H1 (cell line): ENCODE data around the gene SPSB3. TPM values are rescaled to one million over a fixed set of nuclear protein-coding genes. Genes with fewer than 3 reads are reported as not detected.
A peak's percentile ranks its signal among the peaks of the same experiment; 100 is the strongest.

Experiments
- CTCF ChIA-PET: fragments of 300-600 bp; sonication (Branson Sonifier 250); formaldehyde crosslinking; loops from one replicate; lab custom pipeline; 2021; ENCODE audit not compliant: partially characterized antibody; lab: Charles Lee
- POLR2A ChIA-PET: fragments of 300-600 bp; sonication (Branson Sonifier 250); formaldehyde crosslinking; loops from one replicate; lab custom pipeline; 2021; ENCODE audit warnings: inconsistent platforms; ENCODE audit not compliant: partially characterized antibody; lab: Charles Lee
- DNase-seq, 2 experiments: peaks; one replicate each; pipeline versions ENCODE4 v3.0.0 to v3.0.0-alpha.2; 2010 to 2022; ENCODE audit warnings: low spot score in 2 of 2, low read depth in 1 of 2, mixed read lengths in 1 of 2
- FAIRE-seq: peaks from 2 replicates; lab custom pipeline; 2011; peaks lifted over from hg19 to GRCh38; lab: Jason Lieb, UNC
- H2AFZ ChIP-seq: 2 replicates; pipeline ENCODE4 v1.8.1; 2012; ENCODE audit warnings: low read length, inconsistent platforms
- H2AK5ac ChIP-seq: 2 replicates; pipeline ENCODE4 v1.6.1; 2013; ENCODE audit warnings: low read depth, low read length
- H2BK120ac ChIP-seq: replicated peaks from 2 replicates; pipeline ENCODE3; 2013; ENCODE audit warnings: low read depth, low read length, inconsistent platforms
- H2BK12ac ChIP-seq: 2 replicates; pipeline ENCODE4 v1.6.1; 2013; ENCODE audit warnings: low read depth, low read length
- H2BK15ac ChIP-seq: 2 replicates; pipeline ENCODE4 v1.6.1; 2013; ENCODE audit warnings: low read length
- H2BK20ac ChIP-seq: 2 replicates; pipeline ENCODE4 v1.6.1; 2013; ENCODE audit warnings: low read length
- H2BK5ac ChIP-seq: 2 replicates; pipeline ENCODE4 v1.6.1; 2013; ENCODE audit warnings: low read depth, low read length
- H3K14ac ChIP-seq: 2 replicates; pipeline ENCODE4 v1.6.1; 2013; ENCODE audit warnings: inconsistent platforms; ENCODE audit not compliant: insufficient read length
- H3K18ac ChIP-seq: 2 replicates; pipeline ENCODE4 v1.6.1; 2013; ENCODE audit warnings: low read length; ENCODE audit errors: extremely low read depth
- H3K23ac ChIP-seq: 2 replicates; pipeline ENCODE4 v1.6.1; 2013; ENCODE audit warnings: inconsistent platforms; ENCODE audit not compliant: insufficient read length
- H3K23me2 ChIP-seq: 2 replicates; pipeline ENCODE4 v1.6.1; 2013; ENCODE audit warnings: low read depth, low read length
- H3K27ac ChIP-seq: 2 replicates; pipeline ENCODE4 v1.6.1; 2011; ENCODE audit warnings: low read depth, low read length, inconsistent platforms
- H3K27me3 ChIP-seq, 4 experiments: replicated peaks in 1 of 4; 1 replicate in 1 of 4; 2 replicates in 3 of 4; pipeline versions ENCODE4 v1.6.1 to v1.8.1; 2011 to 2013; ENCODE audit warnings: low read length in 3 of 4, mild to moderate bottlenecking in 3 of 4, inconsistent platforms in 2 of 4, mixed read lengths in 2 of 4, moderate library complexity in 1 of 4; ENCODE audit not compliant: control insufficient read depth in 3 of 4, insufficient read depth in 3 of 4; ENCODE audit errors: extremely low read depth in 1 of 4
- H3K36me3 ChIP-seq, 4 experiments: 2 replicates each; pipeline versions ENCODE4 v1.6.1 to v1.8.1; 2011 to 2013; ENCODE audit warnings: mild to moderate bottlenecking in 4 of 4, low read length in 3 of 4, moderate library complexity in 2 of 4, control low read depth in 1 of 4, inconsistent platforms in 1 of 4; ENCODE audit not compliant: insufficient read depth in 4 of 4, control insufficient read depth in 2 of 4
- H3K4ac ChIP-seq: replicated peaks from 2 replicates; pipeline ENCODE3; 2013; ENCODE audit warnings: low read length, low read depth, mixed read lengths, inconsistent platforms; ENCODE audit not compliant: insufficient read length
- H3K4me1 ChIP-seq, 4 experiments: replicated peaks in 1 of 4; 1 replicate in 1 of 4; 2 replicates in 3 of 4; pipeline versions ENCODE4 v1.6.1 to v1.8.1; 2011 to 2013; ENCODE audit warnings: low read length in 3 of 4, inconsistent platforms in 2 of 4, mixed read lengths in 1 of 4; ENCODE audit not compliant: insufficient read depth in 4 of 4, control insufficient read depth in 3 of 4
- H3K4me2 ChIP-seq, 2 experiments: 2 replicates each; pipeline versions ENCODE4 v1.6.1 to v1.8.1; 2011 to 2013; ENCODE audit warnings: low read depth in 2 of 2, low read length in 2 of 2, control low read depth in 1 of 2, inconsistent platforms in 1 of 2, mild to moderate bottlenecking in 1 of 2; ENCODE audit not compliant: insufficient read depth in 1 of 2
- H3K4me3 ChIP-seq, 4 experiments: fragments of 200-600, 300-600 bp in 1 of 4; sonication (generic), shearing (Covaris generic), sonication (Bioruptor Twin) in 1 of 4; 2 replicates each; pipeline versions ENCODE4 v1.5.1 to v1.8.1; 2011 to 2016; ENCODE audit warnings: low read length in 4 of 4, low read depth in 3 of 4, control low read depth in 2 of 4, inconsistent platforms in 2 of 4, mild to moderate bottlenecking in 2 of 4, mixed read lengths in 1 of 4, moderate library complexity in 1 of 4; ENCODE audit not compliant: insufficient read depth in 2 of 4; ENCODE audit errors: extremely low read depth in 1 of 4
- H3K56ac ChIP-seq: replicated peaks from 2 replicates; pipeline ENCODE3; 2013; ENCODE audit warnings: low read depth, mild to moderate bottlenecking, mixed read lengths, low read length, inconsistent platforms; ENCODE audit not compliant: insufficient read length
- H3K79me1 ChIP-seq: 2 replicates; pipeline ENCODE4 v1.6.1; 2013; ENCODE audit warnings: low read depth, low read length, control low read depth
- H3K79me2 ChIP-seq, 2 experiments: 2 replicates each; pipeline versions ENCODE4 v1.6.1 to v1.8.1; 2012 to 2013; ENCODE audit warnings: low read length in 2 of 2, mild to moderate bottlenecking in 2 of 2, inconsistent platforms in 1 of 2; ENCODE audit not compliant: insufficient read depth in 2 of 2, control insufficient read depth in 1 of 2
- H3K9ac ChIP-seq, 4 experiments: replicated peaks in 1 of 4; 1 replicate in 1 of 4; 2 replicates in 3 of 4; pipeline versions ENCODE4 v1.6.1 to v1.8.1; 2011 to 2013; ENCODE audit warnings: low read depth in 3 of 4, low read length in 3 of 4, control low read depth in 2 of 4, mild to moderate bottlenecking in 2 of 4, moderate library complexity in 2 of 4, inconsistent platforms in 1 of 4; ENCODE audit errors: extremely low read depth in 1 of 4
- H3K9me3 ChIP-seq, 2 experiments: 2 replicates each; pipeline versions ENCODE4 v1.6.1 to v1.8.1; 2012 to 2013; ENCODE audit warnings: mild to moderate bottlenecking in 2 of 2, moderate library complexity in 2 of 2, control low read depth in 1 of 2, inconsistent platforms in 1 of 2, low read depth in 1 of 2, low read length in 1 of 2, mixed read lengths in 1 of 2; ENCODE audit not compliant: insufficient read depth in 2 of 2
- H4K20me1 ChIP-seq, 2 experiments: replicated peaks in 1 of 2; 2 replicates each; pipeline versions ENCODE3 to v1.8.1; 2011 to 2013; ENCODE audit warnings: inconsistent platforms in 2 of 2, low read length in 2 of 2, mild to moderate bottlenecking in 1 of 2; ENCODE audit not compliant: insufficient read depth in 2 of 2, control insufficient read depth in 1 of 2
- H4K5ac ChIP-seq: 2 replicates; pipeline ENCODE4 v1.6.1; 2013; ENCODE audit warnings: low read length, low read depth, mixed read lengths, inconsistent platforms; ENCODE audit not compliant: insufficient read length
- H4K8ac ChIP-seq: 2 replicates; pipeline ENCODE4 v1.8.0; 2013; ENCODE audit warnings: mild to moderate bottlenecking, moderate library complexity, low read length, inconsistent platforms; ENCODE audit not compliant: insufficient read depth; ENCODE audit errors: extremely low read depth
- H4K91ac ChIP-seq: replicated peaks from 2 replicates; pipeline ENCODE3; 2013; ENCODE audit warnings: low read length, mixed read lengths, inconsistent platforms; ENCODE audit not compliant: insufficient read length
- POU5F1 ChIP-seq: IDR thresholded peaks from 2 replicates; pipeline ENCODE4 v1.6.1; 2011; ENCODE audit warnings: low read depth, mild to moderate bottlenecking, low read length, moderate library complexity
- WGBS, 2 experiments: shearing (Covaris generic) in 1 of 2; methylation state at CpG; one replicate each; pipeline versions ENCODE4 v1.1.6 to v1.1.7; 2013 to 2015; ENCODE audit warnings: low lambda C conversion rate in 2 of 2, mixed read lengths in 2 of 2, inconsistent platforms in 1 of 2, low coverage in 1 of 2, missing lambda C conversion rate in 1 of 2; ENCODE audit not compliant: insufficient replicate concordance in 2 of 2, insufficient coverage in 1 of 2, insufficient read length in 1 of 2; ENCODE audit errors: extremely low coverage in 1 of 2, missing lambda C conversion rate in 1 of 2; 5-methylcytosine and 5-hydroxymethylcytosine counted together
- polyA plus RNA-seq, 7 experiments: library from polyadenylated mRNA; depleted of rRNA in 3 of 7; stranded (reverse) in 5 of 7; unstranded in 2 of 7; fragments of >200 nt in 5 of 7; fragments of 200-250 nt in 2 of 7; gene quantifications; 1 replicate in 5 of 7; 2 replicates in 1 of 7; 4 replicates in 1 of 7; pipeline versions ENCODE4 v1.2.1 to v1.2.3, GENCODE V29; 2011 to 2013; ENCODE audit warnings: missing spikeins in 2 of 7, mixed read lengths in 2 of 7
- total RNA-seq: library from RNA; stranded (reverse); fragmentation: NEBNext Ultra II Directional; extraction: Animal tissue kit (Norgen Biotek cat#: 25700); gene quantifications from 2 replicates; pipeline ENCODE4 v1.2.1, GENCODE V29; 2021

Gene SPSB3
- total and polyA plus RNA-seq, 2 of the 8 experiments (the other 6 are each of a cell fraction or from before 2014, with no cell fraction given) = 22.5 to 37.8 TPM

- TF ChIP-seq POU5F1 = no peak
- H3K14ac ChIP-seq = no peak overlapping the region
- no peaks in the 10 kb centered on the region; a peak in 1 of 4 replicates for H3K79me2 ChIP-seq
- no peak overlapping the region for H3K4me3 ChIP-seq
- no peak overlapping the region for H2BK5ac ChIP-seq
- no peak overlapping the region for H3K23ac ChIP-seq
- no peaks in the 10 kb centered on the region; the same call in 1 of the 2 replicates for H3K23me2 ChIP-seq
- H2BK15ac ChIP-seq = no peak overlapping the region
- no peak overlapping the region for H3K18ac ChIP-seq
- H2BK12ac ChIP-seq = no peak overlapping the region
- H4K91ac ChIP-seq = no peak overlapping the region
- no peak overlapping the region for H2AFZ ChIP-seq
- H3K27me3 ChIP-seq = no peaks in the 10 kb centered on the region; a peak in 1 of 7 replicates
- peaks cover 2 to 30% (median 7%) of the 10 kb centered on the region in 4 experiments; a peak in 4 of 8 replicates for H3K36me3 ChIP-seq
- WGBS, 2 experiments = 85% methylated on average over 21 of the region's 24 CpGs; no CpG with 5 or more reads in 1 of the 2 experiments
- no peak overlapping the region for H3K56ac ChIP-seq
- peaks cover 1 to 10% of the 10 kb centered on the region in 2 experiments for H4K20me1 ChIP-seq
- FAIRE-seq = no peak
- H3K79me1 ChIP-seq = no peaks in the 10 kb centered on the region
- H3K9ac ChIP-seq = no peak overlapping the region; a peak in 1 of 7 replicates
- ChIA-PET POLR2A (interaction anchor here (0.9 to 13.5 kb wide), 8 partner anchors 8 to 202 kb away, joined by 3 to 246 read pairs (median 4); partner anchors contain the start of genes EME2, JPT2, MRPS34 and NUBP2), CTCF (interaction anchor here (0.7 to 3.3 kb wide), 7 partner anchors 11 to 57 kb away, joined by 3 to 21 read pairs (median 8); partner anchors contain the start of gene MAPK8IP3)
- H3K9me3 ChIP-seq = no peaks in the 10 kb centered on the region; a peak in 1 of 4 replicates
- H2AK5ac ChIP-seq = peak overlapping the region; percentile 24; the same call in 1 of the 2 replicates
- H4K5ac ChIP-seq = no peak overlapping the region
- no peak overlapping the region for H2BK20ac ChIP-seq
- H3K27ac ChIP-seq = no peak overlapping the region
- peaks cover 0 to 13% (median 7%) of the 10 kb centered on the region in 4 experiments; a peak in 5 of 7 replicates for H3K4me1 ChIP-seq
- H4K8ac ChIP-seq = peak overlapping the region; percentile 68
- no peak overlapping the region for H3K4ac ChIP-seq
- H3K4me2 ChIP-seq = no peak overlapping the region; a peak in 1 of 4 replicates
- H2BK120ac ChIP-seq = no peak overlapping the region
- no peak for DNase-seq
Observed at GRCh38 chr16:1762879-1763520, 19.4 kb downstream of the SPSB3 start.
